HCT116 (cell line): ENCODE measurements around the gene EFNB1. TPM values are rescaled to one million over a fixed set of nuclear protein-coding genes. Genes with fewer than 3 reads are reported as not detected.

Experiments used
- ATAC-seq: fragments of 200-7000 bp; cut with Tn5 transposase; 2 replicates; pipeline ENCODE4 v1.9.1; 2020; ENCODE audit warnings: mild to moderate bottlenecking, moderate library complexity
- BruUV-seq: library from RNA; stranded (reverse); fragments of 400-500 nt; replicated peaks from 2 replicates; lab custom pipeline; 2021; lab: Mats Ljungman, UMichigan
- CTCF ChIA-PET: fragments of 300-600 bp; sonication (Branson Sonifier 250); formaldehyde crosslinking; loops from one replicate; lab custom pipeline; 2021; ENCODE audit warnings: antibody characterized with exemption; lab: Charles Lee
- POLR2A ChIA-PET: fragments of 300-600, 350-600 bp; sonication (Branson Sonifier 250); formaldehyde crosslinking; loops from one replicate; lab custom pipeline; 2021; ENCODE audit warnings: antibody characterized with exemption; lab: Charles Lee
- RAD21 ChIA-PET, 2 experiments: fragments of 300-600 bp; sonication (Branson Sonifier 250); formaldehyde crosslinking; loops; one replicate each; lab custom pipeline; 2023; ENCODE audit warnings: low total read pairs in 2 of 2; ENCODE audit not compliant: uncharacterized antibody in 2 of 2, unreplicated experiment in 2 of 2, low non-redundant PET in 1 of 2; lab: Charles Lee
- DNase-seq: peaks from one replicate; pipeline ENCODE4 v3.0.0-alpha.2; 2010; ENCODE audit warnings: low read depth, low spot score
- H2AFZ ChIP-seq: fragments of 200-600 bp; shearing (Covaris generic), sonication (generic); 2 replicates; pipeline ENCODE4 v1.6.1; 2017; ENCODE audit warnings: low read depth, mixed run types, mixed read lengths, antibody characterized with exemption, low read length; ENCODE audit not compliant: poor library complexity, severe bottlenecking
- H3K27ac ChIP-seq: 2 replicates; pipeline ENCODE4 v1.5.1; 2012; ENCODE audit warnings: low read depth, low read length
- H3K27me3 ChIP-seq: fragments of 200-600 bp; sonication (generic); 2 replicates; pipeline ENCODE4 v1.6.1; 2016; ENCODE audit warnings: mixed run types, low read length, mixed read lengths; ENCODE audit not compliant: insufficient read depth
- H3K36me3 ChIP-seq, 2 experiments: fragments of 200-500 bp in 1 of 2; fragments of 200-600 bp in 1 of 2; sonication (Bioruptor generic) in 1 of 2; sonication (generic) in 1 of 2; 2 replicates each; pipeline versions ENCODE4 v1.5.1 to v1.6.1; 2014 to 2016; ENCODE audit warnings: low read length in 2 of 2, inconsistent platforms in 1 of 2, mixed read lengths in 1 of 2, mixed run types in 1 of 2; ENCODE audit not compliant: insufficient read depth in 2 of 2, control insufficient read depth in 1 of 2
- H3K4me1 ChIP-seq, 2 experiments: fragments of 200-600 bp in 1 of 2; sonication (generic) in 1 of 2; 2 replicates each; pipeline versions ENCODE4 v1.5.1 to v1.6.1; 2012 to 2017; ENCODE audit warnings: low read length in 2 of 2, inconsistent platforms in 1 of 2, mild to moderate bottlenecking in 1 of 2, mixed read lengths in 1 of 2, mixed run types in 1 of 2, moderate library complexity in 1 of 2; ENCODE audit not compliant: insufficient read depth in 2 of 2, control insufficient read depth in 1 of 2
- H3K4me2 ChIP-seq: fragments of 200-600 bp; sonication (generic); 2 replicates; pipeline ENCODE4 v1.6.1; 2017; ENCODE audit warnings: mixed run types, low read length, mixed read lengths
- H3K4me3 ChIP-seq, 2 experiments: fragments of 200-600 bp in 1 of 2; sonication (generic) in 1 of 2; replicated peaks in 1 of 2; 2 replicates each; pipeline ENCODE4 v1.5.1; 2011 to 2016; ENCODE audit warnings: low read length in 2 of 2, control low read depth in 1 of 2, low read depth in 1 of 2, mild to moderate bottlenecking in 1 of 2, mixed read lengths in 1 of 2, mixed run types in 1 of 2
- H3K79me2 ChIP-seq: fragments of 200-600 bp; sonication (generic); 2 replicates; pipeline ENCODE4 v1.6.1; 2017; ENCODE audit warnings: mild to moderate bottlenecking, mixed run types, low read length, moderate library complexity, mixed read lengths; ENCODE audit not compliant: insufficient read depth
- H3K9ac ChIP-seq: fragments of 200-600 bp; sonication (generic); 2 replicates; pipeline ENCODE4 v1.6.1; 2016; ENCODE audit warnings: low read length, mixed read lengths
- H3K9me2 ChIP-seq: fragments of 200-600 bp; sonication (generic), shearing (Covaris generic); 2 replicates; pipeline ENCODE4 v1.6.1; 2017; ENCODE audit warnings: mixed run types, mild to moderate bottlenecking, moderate library complexity; ENCODE audit not compliant: insufficient read depth
- H3K9me3 ChIP-seq, 2 experiments: fragments of 200-500 bp in 1 of 2; fragments of 200-600 bp in 1 of 2; sonication (Bioruptor generic) in 1 of 2; sonication (generic) in 1 of 2; 2 replicates each; pipeline ENCODE4 v1.6.1; 2014 to 2017; ENCODE audit warnings: low read length in 2 of 2, mixed read lengths in 2 of 2, inconsistent platforms in 1 of 2, low read depth in 1 of 2, mild to moderate bottlenecking in 1 of 2, mixed run types in 1 of 2, moderate library complexity in 1 of 2; ENCODE audit not compliant: control insufficient read depth in 1 of 2, insufficient read depth in 1 of 2
- H4K20me1 ChIP-seq: fragments of 200-600 bp; sonication (generic), shearing (Covaris generic); 2 replicates; pipeline ENCODE4 v1.6.1; 2017; ENCODE audit warnings: mixed run types, mild to moderate bottlenecking, moderate library complexity; ENCODE audit not compliant: insufficient read depth
- POLR2A ChIP-seq: IDR thresholded peaks from 2 replicates; pipeline ENCODE4 v1.7.0; 2011; ENCODE audit warnings: borderline replicate concordance; ENCODE audit not compliant: insufficient read depth, insufficient read length; ENCODE audit errors: extremely low read depth
- YY1 ChIP-seq: IDR thresholded peaks from 2 replicates; pipeline ENCODE4 v1.6.1; 2011; ENCODE audit warnings: low read length, low read depth, moderate library complexity, mild to moderate bottlenecking; ENCODE audit not compliant: insufficient replicate concordance; ENCODE audit errors: extremely low read depth
- intact Hi-C: fragments of 100-400 bp; cut with micrococcal nuclease; formaldehyde crosslinking; loops from 2 replicates; pipeline ENCODE4 v1.10.0; 2022
- total RNA-seq: library from RNA; stranded (reverse); gene quantifications from one replicate; pipeline ENCODE4 v1.2.1, GENCODE V29; 2021; ENCODE audit not compliant: unreplicated experiment
- TF ChIP-seq, protein P1 (sequence below), 3 experiments: fragments of 200-600 bp in 1 of 3; sonication (generic) in 1 of 3; IDR thresholded peaks in 2 of 3; conservative IDR thresholded peaks in 1 of 3; 2 replicates each; pipeline ENCODE4 v1.5.1; 2012 to 2017; ENCODE audit warnings: low read depth in 2 of 3, low read length in 2 of 3, antibody characterized with exemption in 1 of 3, borderline replicate concordance in 1 of 3, control low read depth in 1 of 3, mild to moderate bottlenecking in 1 of 3, mixed read lengths in 1 of 3, mixed run types in 1 of 3, moderate library complexity in 1 of 3; ENCODE audit not compliant: insufficient read depth in 1 of 3

Gene EFNB1
- total RNA-seq, 1 experiment from 2014 or later = 14.7 TPM

GRCh38 chrX:68822641-68823410 is 6.0 kb upstream of the EFNB1 start:
- no TSS peak for BruUV-seq

More at GRCh38 chrX:68822641-68823410, 6.0 kb upstream of the EFNB1 start:
- peaks cover 0 to 9% of the 10 kb centered on the region in 2 experiments; a peak in 1 of 4 replicates for H3K4me1 ChIP-seq
- ATAC-seq (peak; percentile 92), DNase-seq (peak; percentile 23)
- ChIA-PET POLR2A (interaction anchor here (1.1 to 1.2 kb wide), 2 partner anchors 243 to 460 kb away, joined by 3 read pairs; no protein-coding TSS in a partner anchor), CTCF (interaction anchor here (0.7 to 2.2 kb wide), 9 partner anchors 14 to 1275 kb away, joined by 3 to 14 read pairs (median 6); no protein-coding TSS in a partner anchor), RAD21 (interaction anchor here (0.8 to 1.5 kb wide), 4 partner anchors 90 to 564 kb away, joined by 3 read pairs; no protein-coding TSS in a partner anchor)
- H3K9ac ChIP-seq = no peak overlapping the region
- H3K4me3 ChIP-seq = no peak overlapping the region
- no peak overlapping the region for H2AFZ ChIP-seq
- no peaks in the 10 kb centered on the region for H3K36me3 ChIP-seq
- peak overlapping the region; percentile 54 for H3K4me2 ChIP-seq
- H4K20me1 ChIP-seq = no peaks in the 10 kb centered on the region
- no peaks in the 10 kb centered on the region for H3K9me2 ChIP-seq
- H3K79me2 ChIP-seq = no peaks in the 10 kb centered on the region
- H3K9me3 ChIP-seq = no peaks in the 10 kb centered on the region
- intact Hi-C loops = loop anchor here (1.0 to 10.0 kb wide), 4 partner anchors 463 to 1272 kb away; partner anchors contain the start of gene EDA
- H3K27ac ChIP-seq = no peak overlapping the region
- H3K27me3 ChIP-seq = no peaks in the 10 kb centered on the region
- TF ChIP-seq, protein P1, sequence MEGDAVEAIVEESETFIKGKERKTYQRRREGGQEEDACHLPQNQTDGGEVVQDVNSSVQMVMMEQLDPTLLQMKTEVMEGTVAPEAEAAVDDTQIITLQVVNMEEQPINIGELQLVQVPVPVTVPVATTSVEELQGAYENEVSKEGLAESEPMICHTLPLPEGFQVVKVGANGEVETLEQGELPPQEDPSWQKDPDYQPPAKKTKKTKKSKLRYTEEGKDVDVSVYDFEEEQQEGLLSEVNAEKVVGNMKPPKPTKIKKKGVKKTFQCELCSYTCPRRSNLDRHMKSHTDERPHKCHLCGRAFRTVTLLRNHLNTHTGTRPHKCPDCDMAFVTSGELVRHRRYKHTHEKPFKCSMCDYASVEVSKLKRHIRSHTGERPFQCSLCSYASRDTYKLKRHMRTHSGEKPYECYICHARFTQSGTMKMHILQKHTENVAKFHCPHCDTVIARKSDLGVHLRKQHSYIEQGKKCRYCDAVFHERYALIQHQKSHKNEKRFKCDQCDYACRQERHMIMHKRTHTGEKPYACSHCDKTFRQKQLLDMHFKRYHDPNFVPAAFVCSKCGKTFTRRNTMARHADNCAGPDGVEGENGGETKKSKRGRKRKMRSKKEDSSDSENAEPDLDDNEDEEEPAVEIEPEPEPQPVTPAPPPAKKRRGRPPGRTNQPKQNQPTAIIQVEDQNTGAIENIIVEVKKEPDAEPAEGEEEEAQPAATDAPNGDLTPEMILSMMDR (IDR thresholded peaks at IDR 0.05 in 2 of 3, conservative IDR thresholded peaks at IDR 0.05 in 1 of 3; ENCODE audit: borderline replicate concordance in 1 of 3, insufficient read depth in 1 of 3, low read depth in 2 of 3, low read length in 2 of 3) = peak in 2 of 3 experiments; percentile 44 to 56; a peak in 4 of 6 replicates
- TF ChIP-seq POLR2A = no peak
- TF ChIP-seq YY1 = no peak
